HTERT RPE-1 (cell line): ENCODE measurements around the gene CCDC107.
"Not testable (repeated sequence)": the region's sequence is repeated elsewhere in the genome, so short reads cannot be mapped to it uniquely, and the experiment has no call there.

ENCODE experiments used
- in situ Hi-C: fragments of 300-500 bp; cut with MboI; formaldehyde crosslinking; loops from 4 replicates; pipeline ENCODE4 v1.14.3; 2020; ENCODE audit warnings: low sequenced_read_pairs

Gene CCDC107, protein sequence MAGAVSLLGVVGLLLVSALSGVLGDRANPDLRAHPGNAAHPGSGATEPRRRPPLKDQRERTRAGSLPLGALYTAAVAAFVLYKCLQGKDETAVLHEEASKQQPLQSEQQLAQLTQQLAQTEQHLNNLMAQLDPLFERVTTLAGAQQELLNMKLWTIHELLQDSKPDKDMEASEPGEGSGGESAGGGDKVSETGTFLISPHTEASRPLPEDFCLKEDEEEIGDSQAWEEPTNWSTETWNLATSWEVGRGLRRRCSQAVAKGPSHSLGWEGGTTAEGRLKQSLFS

DNA sequence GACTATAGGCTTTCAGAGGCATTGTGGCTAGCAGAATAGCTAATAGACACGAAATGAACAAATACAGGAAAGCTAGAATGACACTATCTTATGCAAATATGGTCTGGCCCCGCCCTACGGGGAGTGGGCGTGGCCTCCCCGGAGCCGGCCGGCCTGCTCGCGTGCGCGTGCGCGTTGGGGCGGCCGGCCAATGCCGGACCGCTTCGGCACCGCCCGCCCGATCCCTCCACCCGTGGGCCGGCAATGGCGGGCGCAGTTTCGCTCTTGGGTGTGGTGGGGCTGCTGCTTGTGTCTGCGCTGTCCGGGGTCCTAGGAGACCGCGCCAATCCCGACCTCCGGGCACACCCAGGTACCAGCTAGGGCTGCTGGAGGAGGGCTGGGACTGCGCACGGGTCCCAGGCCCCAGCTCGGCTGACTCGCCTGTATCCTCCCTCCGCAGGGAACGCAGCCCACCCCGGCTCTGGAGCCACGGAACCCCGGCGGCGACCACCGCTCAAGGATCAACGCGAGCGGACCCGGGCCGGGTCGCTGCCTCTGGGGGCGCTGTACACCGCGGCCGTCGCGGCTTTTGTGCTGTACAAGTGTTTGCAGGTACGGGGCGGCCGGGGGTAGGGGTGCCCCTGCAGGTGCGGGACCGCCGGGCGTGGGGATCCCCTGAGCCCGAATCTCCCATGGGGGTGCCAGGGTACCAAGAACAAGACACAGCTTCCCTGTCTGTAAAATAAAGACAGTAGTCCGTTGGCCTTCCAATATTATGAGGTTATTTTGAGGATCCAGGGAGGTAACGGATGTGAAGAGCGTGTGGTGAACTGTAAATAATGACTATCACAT lies at the start of gene CCDC107:
Gene CCDC107, plus strand, starts transcription at position 156 of the 831 bp plus-strand sequence. Its CDS starts 88 bp downstream, at position 244.
- in situ Hi-C loops, result no loop called here

DNA sequence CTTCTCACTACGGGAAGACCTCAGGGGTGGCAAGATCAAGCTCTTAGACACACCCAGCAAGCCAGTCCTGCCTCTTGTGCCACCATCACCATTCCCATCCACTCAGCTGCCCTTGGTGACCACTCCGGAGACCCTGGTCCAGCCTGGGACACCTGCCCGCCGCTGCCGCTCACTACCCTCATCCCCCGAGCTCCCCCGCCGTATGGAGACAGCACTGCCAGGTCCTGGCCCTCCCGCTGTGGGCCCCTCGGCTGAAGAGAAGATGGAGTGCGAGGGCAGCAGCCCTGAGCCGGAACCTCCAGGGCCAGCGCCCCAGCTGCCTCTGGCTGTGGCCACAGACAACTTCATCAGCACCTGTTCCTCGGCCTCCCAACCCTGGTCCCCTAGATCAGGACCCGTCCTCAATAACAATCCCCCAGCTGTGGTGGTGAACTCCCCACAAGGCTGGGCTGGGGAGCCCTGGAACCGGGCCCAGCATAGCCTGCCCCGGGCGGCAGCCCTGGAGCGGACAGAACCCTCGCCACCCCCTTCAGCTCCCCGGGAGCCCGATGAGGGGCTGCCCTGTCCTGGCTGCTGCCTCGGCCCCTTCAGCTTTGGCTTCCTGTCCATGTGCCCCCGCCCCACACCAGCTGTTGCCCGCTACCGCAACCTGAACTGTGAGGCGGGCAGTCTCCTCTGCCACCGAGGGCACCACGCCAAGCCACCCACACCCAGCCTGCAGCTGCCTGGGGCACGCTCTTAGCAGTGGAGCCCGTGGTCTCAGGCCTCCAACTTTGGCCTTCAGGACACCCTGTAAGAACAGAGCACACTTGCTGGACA lies 48.9 kb upstream of the CCDC107 start:
- in situ Hi-C loops, result no loop called here

DNA sequence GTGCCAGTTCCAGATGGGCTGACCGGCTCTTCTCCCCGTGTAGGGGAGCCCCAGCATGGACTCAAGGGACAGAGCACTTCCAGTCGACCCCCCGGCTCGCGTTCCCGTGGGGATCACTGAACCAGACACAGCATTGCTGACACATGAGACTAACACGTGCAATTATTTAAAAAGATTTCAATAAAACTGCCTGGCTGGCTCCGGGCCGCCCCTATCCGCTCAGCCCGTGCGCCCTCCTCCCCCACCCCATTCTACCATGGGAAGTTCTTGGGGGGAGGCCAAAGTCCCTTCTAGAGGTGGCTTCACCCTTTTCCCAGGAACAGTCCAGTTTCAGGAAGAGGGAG lies 48.3 kb upstream of the CCDC107 start:
- in situ Hi-C loops, result no loop called here

DNA sequence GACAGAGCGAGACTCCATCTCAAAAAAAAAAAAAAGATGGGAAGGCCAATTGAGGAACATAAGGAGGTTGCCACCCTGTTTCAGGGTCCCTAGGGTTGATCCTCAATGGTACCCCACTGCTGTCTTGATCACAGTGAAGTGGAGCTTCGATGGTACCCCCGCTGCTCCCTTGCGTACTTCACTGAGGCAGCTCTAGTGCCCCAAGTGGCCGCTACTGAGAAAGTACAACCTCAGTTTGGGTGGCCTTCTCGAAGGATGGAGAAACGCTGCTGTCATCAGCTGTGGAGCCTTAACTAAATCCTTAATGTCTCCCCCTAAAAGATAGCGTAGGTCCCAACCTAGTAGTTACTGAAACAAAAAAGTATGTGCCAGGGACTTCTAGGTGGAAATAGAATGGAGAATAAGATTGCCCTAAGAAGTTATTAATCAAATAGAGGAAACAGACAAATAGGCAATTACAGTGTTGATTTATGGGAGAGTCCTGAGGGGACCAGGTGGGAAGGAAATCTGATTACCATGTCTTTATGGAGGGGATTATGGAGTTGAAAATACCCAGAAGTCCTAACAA lies 46.8 kb upstream of the CCDC107 start:
- in situ Hi-C loops, result no loop called here

DNA sequence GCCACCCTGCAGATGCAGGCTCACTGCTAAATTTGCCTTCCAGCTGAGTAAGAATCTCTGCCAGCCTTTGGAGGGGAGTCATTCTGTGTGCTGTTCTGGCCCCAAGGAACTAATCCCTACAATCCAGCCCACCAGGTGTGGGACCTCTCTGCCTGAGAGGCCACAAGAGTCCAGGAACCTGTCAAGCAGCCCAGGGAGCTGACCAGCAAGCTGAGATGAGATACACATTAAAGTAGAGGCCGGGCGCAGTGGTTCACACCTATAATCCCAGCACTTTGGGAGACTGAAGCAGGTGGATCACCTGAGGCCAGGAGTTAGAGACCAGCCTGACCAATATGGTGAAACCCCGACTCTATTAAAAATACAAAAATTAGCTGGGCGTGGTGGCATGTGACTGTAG lies 46.0 kb upstream of the CCDC107 start:
- in situ Hi-C loops, result not testable (repeated sequence)

DNA sequence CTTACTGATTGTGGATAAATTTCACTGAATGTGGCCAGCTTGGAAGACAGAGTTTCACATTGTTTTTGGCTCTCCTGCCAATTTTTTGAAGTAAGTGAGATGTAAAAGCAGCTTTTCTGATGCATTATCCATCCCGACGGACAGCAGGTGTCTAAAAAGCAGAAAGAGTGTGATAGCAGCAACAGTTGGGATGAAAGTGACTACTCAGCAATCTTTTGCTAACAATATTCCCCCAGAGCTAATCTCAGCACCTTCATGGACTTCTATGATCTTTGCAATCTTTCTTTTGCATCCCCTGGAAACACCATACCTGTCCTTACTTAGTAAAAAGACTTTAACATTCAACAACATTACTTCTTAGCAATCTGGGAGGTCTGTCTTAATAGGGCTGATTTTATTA lies 45.2 kb upstream of the CCDC107 start:
- in situ Hi-C loops, result no loop called here

DNA sequence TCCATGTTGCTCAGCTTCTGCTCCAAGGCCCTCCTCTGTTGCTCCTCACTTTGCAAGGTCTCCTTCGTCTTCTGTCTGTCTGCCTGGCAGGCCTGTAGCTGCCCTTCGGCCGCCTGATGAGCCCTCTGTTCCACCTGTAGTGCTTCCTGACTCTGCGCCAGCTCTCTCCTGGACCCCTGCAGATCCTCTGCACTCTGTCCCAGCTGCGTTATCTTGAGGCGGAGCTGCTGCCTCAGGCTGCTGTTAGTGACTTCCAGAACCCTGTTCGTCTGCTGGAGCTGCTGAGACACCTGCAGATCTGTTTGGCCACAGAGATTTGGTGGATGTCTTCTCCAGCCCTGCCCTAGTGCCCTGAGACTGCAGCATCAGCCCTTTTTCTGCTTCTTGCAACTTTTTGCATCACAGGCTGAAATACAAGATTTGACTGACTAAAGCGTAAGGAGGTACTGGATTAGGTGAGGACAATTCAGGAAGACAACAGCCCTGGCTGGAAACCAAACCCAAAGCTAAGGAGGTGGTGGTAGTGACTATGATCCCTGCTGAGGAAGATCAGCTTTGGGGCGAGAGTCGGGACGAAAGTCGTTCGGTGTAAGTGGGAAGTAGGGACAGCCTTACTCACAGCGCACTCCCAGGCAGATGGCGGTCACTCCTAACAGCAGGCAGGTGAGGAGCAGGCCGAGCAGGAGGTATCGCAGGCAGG lies 42.0 kb upstream of the CCDC107 start:
- in situ Hi-C loops, result no loop called here

DNA sequence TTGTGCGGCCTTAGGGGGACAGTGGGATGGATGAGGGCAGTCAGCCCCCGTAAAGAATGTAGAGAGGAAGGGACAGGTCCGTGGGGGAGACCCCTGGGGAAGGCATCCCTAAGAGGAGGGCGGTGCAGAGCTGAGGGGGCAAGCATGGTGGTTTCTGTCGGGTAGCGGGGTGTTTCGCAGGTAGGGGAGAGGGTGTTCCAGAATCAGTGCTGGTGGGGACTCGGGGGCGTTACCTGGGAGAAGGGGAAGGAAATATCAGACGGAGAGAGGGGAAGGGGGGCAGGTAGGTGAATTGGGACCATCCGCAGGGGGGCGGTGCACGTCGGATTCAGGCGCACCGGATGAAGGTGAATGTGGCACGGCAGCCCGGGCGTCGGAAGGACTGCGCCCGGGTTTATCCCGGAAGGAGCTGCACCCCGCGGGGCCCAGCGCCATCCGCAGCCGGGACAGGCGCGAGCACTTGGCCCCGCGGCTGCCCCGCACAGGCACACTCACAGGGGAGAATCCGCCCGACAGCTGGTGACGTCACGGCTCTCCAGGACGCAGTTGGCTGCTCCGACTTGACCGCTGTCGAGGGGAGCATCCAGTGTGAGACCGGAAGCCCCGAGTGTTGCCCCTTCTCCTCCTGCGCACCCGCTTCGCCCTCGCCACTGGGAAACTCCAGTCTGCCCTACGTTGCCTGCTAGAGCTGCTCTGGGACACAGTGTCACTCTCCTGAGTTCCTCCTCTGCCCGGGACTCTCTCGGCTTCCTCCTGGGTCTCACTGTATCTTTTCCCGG lies 41.2 kb upstream of the CCDC107 start:
- in situ Hi-C loops, result no loop called here

DNA sequence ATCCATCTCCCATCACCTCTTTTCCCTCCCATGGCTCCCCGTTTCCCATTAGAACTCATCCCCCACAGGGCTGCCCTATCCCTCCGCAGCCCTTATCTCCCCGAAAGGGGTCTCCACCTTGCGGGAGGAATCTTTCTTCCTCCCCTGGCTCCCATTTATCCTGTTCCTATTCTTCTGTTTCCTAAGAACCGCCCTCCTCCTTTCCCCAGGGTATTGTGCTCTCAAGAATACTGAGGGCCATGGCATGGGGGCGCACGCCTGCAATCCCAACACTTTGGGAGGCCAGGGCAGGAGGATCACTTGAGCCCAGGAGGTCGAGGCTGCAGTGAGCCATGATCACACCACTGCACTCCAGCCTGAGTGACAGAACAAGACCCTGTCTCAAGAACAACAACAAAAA lies 40.5 kb upstream of the CCDC107 start:
- in situ Hi-C loops, result no loop called here

DNA sequence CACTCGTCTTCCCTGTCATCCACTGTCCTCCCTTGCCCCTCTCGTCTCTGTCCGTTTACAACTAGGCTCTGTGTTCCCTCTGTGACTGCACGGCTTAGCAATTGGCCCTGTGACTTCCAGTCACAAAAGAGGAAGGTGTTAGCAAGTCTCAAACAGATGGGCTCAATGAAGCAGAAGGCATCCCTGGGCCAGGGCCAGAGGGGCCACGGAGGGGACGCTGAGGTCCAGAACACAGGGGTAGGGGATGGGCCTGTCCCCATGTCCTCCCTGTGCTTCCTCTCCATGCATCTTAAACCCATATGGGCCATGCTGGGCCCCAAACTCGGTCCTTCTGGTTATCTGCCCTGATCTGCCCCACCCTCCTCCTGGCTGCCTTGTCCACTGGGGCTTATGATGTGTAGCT lies 39.8 kb upstream of the CCDC107 start, which contains the start of gene CD72:
Gene CD72, minus strand, starts transcription at position 89 of the 403 bp plus-strand sequence. CDS start 110 bp downstream, outside the sequence.
- in situ Hi-C loops, result no loop called here

DNA sequence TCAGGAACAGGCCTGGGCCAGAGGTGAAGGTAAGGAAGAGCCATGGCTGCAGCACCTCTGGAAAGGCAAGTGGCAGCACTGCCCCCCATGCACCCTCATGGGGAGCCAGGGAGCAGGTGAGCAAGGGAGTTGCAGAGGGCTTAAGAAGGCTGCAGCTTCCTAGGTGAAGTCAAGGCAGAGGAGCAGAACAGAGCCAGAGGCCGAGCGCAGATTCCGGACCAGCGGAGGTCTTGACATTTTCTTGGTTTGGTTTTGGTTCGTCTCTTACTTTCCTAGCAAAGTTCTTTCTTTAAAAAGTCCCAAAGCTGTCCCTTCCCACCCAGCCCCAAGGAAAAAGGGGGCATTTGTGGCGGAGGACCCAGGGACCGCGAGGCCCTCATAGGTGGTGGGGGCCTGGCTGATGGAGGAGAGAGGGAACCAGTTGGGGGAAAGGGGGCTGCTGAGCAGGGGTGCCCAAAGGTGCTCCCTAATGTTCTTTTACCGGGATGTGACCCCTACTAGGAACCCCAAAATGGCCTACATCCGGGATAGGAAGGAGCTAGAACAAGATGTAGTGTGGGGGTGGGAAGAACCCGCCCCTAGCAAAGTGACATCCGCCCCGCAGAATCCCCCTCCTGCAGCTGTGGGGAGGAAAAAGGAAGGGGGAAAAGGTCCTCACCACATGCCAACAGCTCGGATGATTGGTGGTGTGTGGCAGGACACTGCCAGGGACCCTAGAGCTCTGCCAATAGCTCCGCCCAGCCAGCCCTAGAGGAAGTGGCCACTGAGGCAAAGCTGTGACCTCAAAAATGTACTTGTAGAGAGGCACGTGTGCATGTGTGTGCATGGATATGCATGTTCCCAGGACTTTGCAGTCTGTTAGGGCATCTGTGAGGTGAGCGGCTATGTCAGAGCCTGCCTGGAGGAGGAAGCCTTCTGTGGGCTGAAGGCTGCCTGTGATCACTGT lies 39.0 kb upstream of the CCDC107 start:
- in situ Hi-C loops, result no loop called here

DNA sequence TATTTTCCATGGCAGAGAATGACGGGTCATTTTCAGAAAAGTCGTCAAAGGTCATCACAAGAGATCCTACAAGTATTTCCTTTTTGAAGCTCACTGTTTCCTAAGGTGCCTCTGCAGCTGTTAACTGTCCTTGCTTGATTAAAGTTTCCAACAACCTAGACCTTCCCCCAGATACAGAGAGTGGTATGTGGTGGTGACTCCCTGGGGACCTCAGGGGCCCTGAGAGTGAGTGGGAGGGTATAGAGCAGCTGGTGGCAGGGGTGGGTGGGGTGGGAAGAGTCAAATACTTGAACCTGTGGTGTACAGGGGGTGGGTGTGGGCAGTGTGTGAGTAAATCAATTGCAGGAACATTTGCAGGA lies 38.3 kb upstream of the CCDC107 start:
- in situ Hi-C loops, result no loop called here

DNA sequence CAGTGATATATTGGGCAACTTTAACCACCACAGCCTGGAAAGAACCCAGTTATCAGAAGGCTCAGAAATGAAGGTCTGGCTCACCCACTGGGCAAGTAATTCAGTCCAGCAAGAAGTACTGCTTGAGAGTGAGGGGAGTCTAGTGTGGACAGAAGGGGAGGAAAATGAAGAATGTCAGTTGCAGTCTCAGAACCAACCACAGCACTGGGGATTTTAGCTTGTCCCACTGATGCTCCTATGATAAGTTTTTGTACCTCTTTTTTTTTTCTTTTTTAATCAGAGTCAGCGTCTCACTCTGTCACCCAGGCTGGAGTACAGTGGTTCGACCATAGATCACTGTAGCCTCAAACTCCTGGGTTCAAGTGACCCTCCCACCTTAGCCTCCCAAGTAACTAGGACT lies 30.5 kb upstream of the CCDC107 start:
- in situ Hi-C loops, result no loop called here

DNA sequence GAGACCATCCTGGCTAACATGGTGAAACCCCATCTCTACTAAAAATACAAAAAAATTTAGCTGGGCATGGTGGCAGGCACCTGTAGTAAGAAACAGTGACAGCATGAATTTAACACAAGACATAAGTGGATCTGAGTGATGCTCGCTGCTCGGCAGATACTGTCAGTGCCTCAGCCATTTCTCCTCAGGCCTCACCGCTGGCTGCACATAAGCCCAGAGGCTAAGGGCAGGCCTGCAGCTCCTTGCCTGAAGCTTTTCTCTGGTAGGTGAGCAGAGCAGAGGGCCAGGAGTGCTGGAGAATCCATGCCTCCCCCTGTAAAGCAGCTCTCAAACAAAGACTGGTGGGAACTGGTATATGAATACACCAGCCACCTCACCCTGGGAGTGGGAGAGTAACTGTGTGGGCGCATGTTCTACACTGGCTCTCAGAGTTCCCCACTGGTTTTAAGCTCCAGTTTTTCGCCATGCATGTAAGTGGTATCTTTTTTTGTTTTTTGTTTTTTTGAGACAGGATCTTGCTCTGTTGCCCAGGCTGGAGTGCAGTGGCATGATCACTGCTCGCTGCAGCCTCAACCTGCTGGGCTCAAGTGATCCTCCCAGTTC lies 29.6 kb upstream of the CCDC107 start:
- in situ Hi-C loops, result no loop called here

DNA sequence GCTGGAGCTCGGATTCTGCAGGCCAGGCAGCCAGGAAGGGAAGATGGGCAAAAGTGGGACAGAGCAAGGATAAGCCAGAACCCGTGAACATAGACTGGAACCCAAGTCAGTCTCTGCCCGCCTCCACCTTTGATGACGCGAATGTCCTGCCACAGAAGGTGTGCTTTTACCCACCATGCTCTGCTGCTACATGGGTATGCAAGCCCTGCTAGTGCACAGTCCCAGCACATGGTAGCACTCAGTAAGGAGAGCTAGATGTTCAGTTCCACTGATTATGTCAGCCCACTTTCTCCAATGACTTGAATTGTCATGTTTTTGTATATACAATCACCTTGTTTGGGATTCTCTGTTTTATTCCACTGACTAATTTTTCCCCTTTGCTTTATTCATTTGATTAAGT lies 28.5 kb upstream of the CCDC107 start:
- in situ Hi-C loops, result no loop called here

DNA sequence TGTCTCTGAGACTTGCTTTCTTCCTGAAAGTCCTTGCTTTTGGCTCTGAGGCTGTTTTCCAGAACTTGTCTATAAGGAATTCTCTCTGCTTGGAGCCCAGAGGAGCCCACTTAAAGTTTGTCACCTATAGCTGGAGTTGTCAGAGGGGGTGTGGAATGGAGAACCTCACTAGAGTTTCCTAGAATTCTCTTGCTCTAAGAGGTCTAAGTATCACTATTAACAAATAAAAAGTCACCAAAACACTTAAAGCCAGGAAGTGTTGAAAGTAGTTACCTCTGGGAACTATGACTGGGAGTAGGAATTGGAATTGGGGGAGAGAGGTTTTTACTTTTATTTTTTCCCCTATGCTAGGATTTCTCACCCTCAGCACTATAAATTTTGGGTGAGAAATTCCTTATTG lies 22.4 kb upstream of the CCDC107 start:
- in situ Hi-C loops, result no loop called here

DNA sequence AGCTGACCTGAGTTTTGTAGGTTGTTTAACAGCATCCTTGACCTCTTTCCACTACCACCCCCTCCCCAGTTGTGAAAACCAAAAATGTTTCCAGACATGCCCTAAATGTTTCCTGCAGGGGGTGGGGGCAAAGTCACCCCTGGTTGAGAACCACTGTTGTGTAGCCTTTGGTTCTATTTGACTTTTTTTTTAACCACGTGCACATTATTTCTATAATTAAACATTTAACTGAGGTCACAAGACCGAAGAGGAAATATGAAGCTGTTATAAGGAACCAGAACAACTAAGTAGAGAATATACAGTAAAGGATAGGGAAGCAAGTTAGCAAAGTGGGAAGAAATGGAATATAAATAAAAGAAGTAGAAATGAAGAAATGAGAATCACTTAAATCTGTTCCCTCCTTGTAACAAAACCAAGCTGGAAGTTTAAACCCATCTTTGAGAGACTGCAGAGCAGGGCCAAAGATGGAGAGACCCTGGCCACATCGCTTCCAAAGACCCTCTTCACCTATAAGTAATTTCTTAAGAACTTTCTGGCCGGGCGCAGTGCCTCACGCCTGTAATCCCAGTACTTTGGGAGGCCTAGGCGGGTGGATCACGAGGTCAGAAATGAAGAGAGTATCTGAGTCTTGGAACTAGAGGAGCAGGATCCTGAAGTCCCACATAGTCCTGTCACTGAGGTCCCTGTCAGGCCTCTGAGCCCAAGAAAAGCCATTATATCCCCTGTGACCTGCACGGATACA lies 21.8 kb upstream of the CCDC107 start:
- in situ Hi-C loops, result no loop called here

DNA sequence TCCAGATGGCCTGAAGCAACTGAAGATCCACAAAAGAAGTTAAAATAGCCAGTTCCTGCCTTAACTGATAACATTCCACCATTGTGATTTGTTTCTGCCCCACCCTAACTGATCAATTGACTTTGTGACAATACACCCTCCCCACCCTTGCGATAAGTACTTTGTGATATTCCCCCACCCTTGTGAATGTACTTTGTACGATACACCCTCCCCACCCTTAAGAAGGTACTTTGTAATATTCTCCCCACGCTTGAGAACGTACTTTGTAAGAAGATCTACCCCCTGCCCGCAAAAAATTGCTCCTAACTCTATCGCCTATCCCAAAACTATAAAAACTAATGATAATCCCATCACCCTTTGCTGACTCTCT lies 21.2 kb upstream of the CCDC107 start:
- in situ Hi-C loops, result not testable (repeated sequence)
